Prostate gland (tissue), 2 donors: ENCODE data around the gene ZNF471. TPM values are rescaled to one million over a fixed set of nuclear protein-coding genes. Genes with fewer than 3 reads are reported as not detected.

Experiments
- DNase-seq: peaks from one replicate; pipeline ENCODE4 v3.0.0-alpha.2; 2019; ENCODE audit warnings: low spot score
- H3K27ac ChIP-seq, 2 donors: fragments of 200-600 bp; sonication (generic); 2 replicates each; pipeline ENCODE4 v1.5.1; 2017 to 2019
- H3K27me3 ChIP-seq: fragments of 200-600 bp; sonication (generic); replicated peaks from 2 replicates; pipeline ENCODE4 v1.5.1; 2019; ENCODE audit not compliant: insufficient read depth
- H3K36me3 ChIP-seq, 2 donors: fragments of 200-600 bp; sonication (generic); 1 replicate in 1 of 2; 2 replicates in 1 of 2; pipeline versions ENCODE4 v1.5.1 to v1.8.1; 2017 to 2019
- H3K4me1 ChIP-seq: fragments of 200-600 bp; sonication (generic); replicated peaks from 2 replicates; pipeline ENCODE4 v1.5.1; 2019
- H3K4me3 ChIP-seq, 2 donors: fragments of 200-600 bp; sonication (generic); 2 replicates each; pipeline ENCODE4 v1.5.1; 2017 to 2019
- H3K9me3 ChIP-seq: fragments of 200-600 bp; sonication (generic); 2 replicates; pipeline ENCODE4 v1.5.1; 2017
- POLR2A ChIP-seq: fragments of 450-650 bp; IDR thresholded peaks from one replicate; pipeline ENCODE4 v1.6.1; 2016; ENCODE audit warnings: antibody characterized with exemption, mild to moderate bottlenecking
- POLR2AphosphoS5 ChIP-seq: sonication (generic); formaldehyde crosslinking; IDR thresholded peaks from one replicate; pipeline ENCODE4 v1.6.1; 2017; ENCODE audit warnings: antibody characterized with exemption
- WGBS: methylation state at CpG from one replicate; pipeline ENCODE4 v1.1.5; 2018; 5-methylcytosine and 5-hydroxymethylcytosine counted together
- intact Hi-C: fragments of 100-400 bp; cut with DNase I; formaldehyde crosslinking; loops from one replicate; pipeline ENCODE4 v1.14.2; 2022
- total RNA-seq, 2 donors: library from RNA; depleted of rRNA; stranded (reverse); fragments of >200 nt; gene quantifications; one replicate each; pipeline ENCODE4 v1.1.0, GENCODE V29; 2016
- TF ChIP-seq, protein P1 (sequence below), 4 experiments: fragments of 200-600 bp in 2 of 4; fragments of 450-650 bp in 2 of 4; sonication (generic) in 2 of 4; IDR thresholded peaks; 1 replicate in 3 of 4; 2 replicates in 1 of 4; pipeline ENCODE4 v1.5.1; 2016 to 2019; ENCODE audit warnings: antibody characterized with exemption in 4 of 4, mild to moderate bottlenecking in 2 of 4, moderate library complexity in 2 of 4

Gene ZNF471
- total RNA-seq, 2 donors from 2014 or later, result 4.9 to 8.8 TPM

DNA sequence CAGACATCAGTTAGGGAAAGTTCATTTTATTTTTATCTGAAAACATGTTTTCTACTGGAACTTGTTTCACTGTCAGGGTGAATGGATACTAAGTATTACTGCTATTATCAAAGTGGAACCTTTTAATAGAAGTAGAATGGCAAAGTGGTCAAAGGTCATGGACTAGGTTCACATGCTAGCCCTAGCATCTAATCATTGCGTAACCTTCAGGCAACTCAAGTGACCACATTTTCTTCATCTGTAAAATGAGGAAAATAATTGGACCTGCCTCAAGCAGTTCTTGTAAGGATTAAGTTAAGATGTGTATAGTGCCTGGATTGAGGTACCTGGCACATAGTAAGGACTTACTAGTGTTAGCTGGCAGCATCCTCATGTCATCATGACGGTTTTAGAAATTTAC lies 36.1 kb downstream of the ZNF471 start:
- no peaks in the 10 kb centered on the region for H3K27me3 ChIP-seq
- H3K36me3 ChIP-seq, result peaks cover 0 to 8% of the 10 kb centered on the region in 2 donors
- no peak for DNase-seq
- WGBS, result 96% methylated on average over 2 of the region's 2 CpGs
- intact Hi-C loops, result no loop called here
- TF ChIP-seq POLR2A, result no peak
- TF ChIP-seq, protein P1, sequence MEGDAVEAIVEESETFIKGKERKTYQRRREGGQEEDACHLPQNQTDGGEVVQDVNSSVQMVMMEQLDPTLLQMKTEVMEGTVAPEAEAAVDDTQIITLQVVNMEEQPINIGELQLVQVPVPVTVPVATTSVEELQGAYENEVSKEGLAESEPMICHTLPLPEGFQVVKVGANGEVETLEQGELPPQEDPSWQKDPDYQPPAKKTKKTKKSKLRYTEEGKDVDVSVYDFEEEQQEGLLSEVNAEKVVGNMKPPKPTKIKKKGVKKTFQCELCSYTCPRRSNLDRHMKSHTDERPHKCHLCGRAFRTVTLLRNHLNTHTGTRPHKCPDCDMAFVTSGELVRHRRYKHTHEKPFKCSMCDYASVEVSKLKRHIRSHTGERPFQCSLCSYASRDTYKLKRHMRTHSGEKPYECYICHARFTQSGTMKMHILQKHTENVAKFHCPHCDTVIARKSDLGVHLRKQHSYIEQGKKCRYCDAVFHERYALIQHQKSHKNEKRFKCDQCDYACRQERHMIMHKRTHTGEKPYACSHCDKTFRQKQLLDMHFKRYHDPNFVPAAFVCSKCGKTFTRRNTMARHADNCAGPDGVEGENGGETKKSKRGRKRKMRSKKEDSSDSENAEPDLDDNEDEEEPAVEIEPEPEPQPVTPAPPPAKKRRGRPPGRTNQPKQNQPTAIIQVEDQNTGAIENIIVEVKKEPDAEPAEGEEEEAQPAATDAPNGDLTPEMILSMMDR (IDR thresholded peaks at IDR 0.05), result no peak
- TF ChIP-seq POLR2AphosphoS5, result no peak
- no peak overlapping the region for H3K27ac ChIP-seq
- H3K4me1 ChIP-seq, result no peaks in the 10 kb centered on the region
- no peak overlapping the region for H3K4me3 ChIP-seq
- H3K9me3 ChIP-seq, result peaks cover 4% of the 10 kb centered on the region

DNA sequence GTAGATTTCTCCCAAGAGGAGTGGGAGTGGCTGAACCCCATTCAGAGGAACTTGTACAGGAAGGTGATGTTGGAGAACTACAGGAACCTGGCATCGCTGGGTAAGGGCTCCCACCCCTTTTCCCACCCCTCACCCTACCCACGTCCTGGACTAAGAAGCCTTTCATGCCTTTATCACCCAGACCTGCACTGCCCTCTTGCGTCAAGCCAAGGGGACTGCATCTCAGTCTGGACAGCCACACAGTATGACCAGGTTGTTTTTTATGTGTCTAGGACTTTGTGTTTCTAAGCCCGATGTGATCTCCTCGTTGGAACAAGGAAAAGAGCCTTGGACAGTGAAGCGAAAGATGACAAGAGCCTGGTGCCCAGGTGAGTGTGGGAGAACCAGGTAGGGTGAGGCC lies 39.9 kb downstream of the ZNF471 start:
- H3K36me3 ChIP-seq, result peaks cover 12 to 30% of the 10 kb centered on the region in 2 donors
- intact Hi-C loops, result no loop called here
- no peaks in the 10 kb centered on the region for H3K4me1 ChIP-seq
- H3K4me3 ChIP-seq, result no peak overlapping the region
- TF ChIP-seq POLR2AphosphoS5 (no peak), POLR2A (no peak)
- TF ChIP-seq, protein P1 (IDR thresholded peaks at IDR 0.05), result no peak
- no peak for DNase-seq
- no peaks in the 10 kb centered on the region for H3K27me3 ChIP-seq
- H3K27ac ChIP-seq, result no peak overlapping the region
- peaks cover 4% of the 10 kb centered on the region for H3K9me3 ChIP-seq
- 53% methylated on average over 6 of the region's 6 CpGs for WGBS

DNA sequence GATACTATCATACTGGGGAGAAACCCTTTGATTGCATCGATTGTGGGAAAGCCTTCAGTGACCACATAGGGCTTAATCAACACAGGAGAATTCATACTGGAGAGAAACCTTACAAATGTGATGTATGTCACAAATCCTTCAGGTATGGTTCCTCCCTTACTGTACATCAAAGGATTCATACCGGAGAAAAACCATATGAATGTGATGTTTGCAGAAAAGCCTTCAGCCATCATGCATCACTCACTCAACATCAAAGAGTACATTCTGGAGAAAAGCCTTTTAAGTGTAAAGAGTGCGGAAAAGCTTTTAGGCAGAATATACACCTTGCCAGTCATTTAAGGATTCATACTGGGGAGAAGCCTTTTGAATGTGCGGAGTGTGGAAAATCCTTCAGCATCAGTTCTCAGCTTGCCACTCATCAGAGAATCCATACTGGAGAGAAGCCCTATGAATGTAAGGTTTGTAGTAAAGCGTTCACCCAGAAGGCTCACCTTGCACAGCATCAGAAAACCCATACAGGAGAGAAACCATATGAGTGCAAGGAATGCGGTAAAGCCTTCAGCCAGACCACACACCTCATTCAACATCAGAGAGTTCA lies 46.7 kb downstream of the ZNF471 start:
- peaks cover 12 to 26% of the 10 kb centered on the region in 2 donors for H3K36me3 ChIP-seq
- peaks cover 14% of the 10 kb centered on the region for H3K9me3 ChIP-seq
- 91% methylated on average over 6 of the region's 6 CpGs for whole genome bisulfite sequencing
- H3K4me1 ChIP-seq, result no peaks in the 10 kb centered on the region
- no peaks in the 10 kb centered on the region for H3K27me3 ChIP-seq
- no peak overlapping the region for H3K4me3 ChIP-seq
- intact Hi-C loops, result no loop called here
- no peak overlapping the region for H3K27ac ChIP-seq
- no peak for DNase-seq
- TF ChIP-seq POLR2A, result no peak
- no peak for TF ChIP-seq POLR2AphosphoS5
- TF ChIP-seq, protein P1 (IDR thresholded peaks at IDR 0.05), result no peak

DNA sequence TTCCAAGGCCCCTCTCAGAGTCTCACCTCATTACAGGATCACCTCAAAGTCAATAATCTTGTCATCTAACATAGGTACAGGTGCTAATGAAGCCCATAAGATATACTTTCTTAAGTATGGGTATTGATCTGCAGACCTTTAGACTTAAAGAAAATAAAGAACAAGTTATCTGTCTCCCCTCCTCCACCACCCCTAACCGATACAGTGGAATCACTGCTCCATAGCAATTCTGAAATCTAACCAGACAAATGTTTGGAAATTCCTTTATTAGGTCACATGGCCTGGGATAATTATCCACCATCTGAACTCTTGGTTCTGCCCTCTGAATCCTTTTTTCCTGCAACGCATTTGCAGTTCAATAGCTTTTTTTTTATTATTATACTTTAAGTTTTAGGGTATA lies 55.1 kb downstream of the ZNF471 start:
- no peak for TF ChIP-seq POLR2A
- TF ChIP-seq, protein P1 (IDR thresholded peaks at IDR 0.05), result no peak
- TF ChIP-seq POLR2AphosphoS5, result no peak
- no peak for DNase-seq
- H3K27me3 ChIP-seq, result no peaks in the 10 kb centered on the region
- H3K36me3 ChIP-seq, result no peaks in the 10 kb centered on the region
- H3K27ac ChIP-seq, result no peak overlapping the region
- H3K4me3 ChIP-seq, result no peak overlapping the region
- H3K4me1 ChIP-seq, result no peaks in the 10 kb centered on the region
- intact Hi-C loops, result no loop called here
- H3K9me3 ChIP-seq, result peaks cover 14% of the 10 kb centered on the region
- WGBS, result 97% methylated on average over 2 of the region's 2 CpGs

DNA sequence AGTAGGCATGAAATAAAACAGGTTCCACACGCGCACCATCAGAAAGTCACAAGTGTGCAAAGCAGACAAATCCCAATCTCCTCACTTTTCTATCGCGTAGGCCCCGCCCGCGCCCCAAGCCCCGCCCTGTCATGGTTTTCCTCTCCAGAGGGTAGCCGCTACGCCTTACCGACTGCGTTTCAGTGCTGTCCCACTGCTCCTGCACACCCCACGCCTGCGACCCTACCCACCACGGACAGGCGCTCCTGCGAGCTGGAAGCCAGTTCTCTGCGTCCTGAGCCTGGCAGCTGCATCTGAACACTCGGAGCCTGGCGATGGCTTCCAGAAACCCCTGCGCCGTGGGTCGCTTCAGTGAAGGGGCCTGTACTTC lies 59.2 kb downstream of the ZNF471 start:
- Histone ChIP-seq H3K4me3 (peak overlapping the region; percentile 70 to 87), H3K27ac (peak overlapping the region; percentile 69 to 78), H3K27me3 (no peaks in the 10 kb centered on the region), H3K4me1 (no peaks in the 10 kb centered on the region), H3K36me3 (peaks cover 0 to 10% of the 10 kb centered on the region in 2 donors), H3K9me3 (peaks cover 7% of the 10 kb centered on the region)
- peak; percentile 22 for DNase-seq
- intact Hi-C loops, result loop anchor here (1.0 kb wide), 1 partner anchor 29 kb away; the partner anchor contains the start of gene ZFP28
- under 1% methylated on average over 18 of the region's 23 CpGs for WGBS
- TF ChIP-seq POLR2AphosphoS5, result no peak
- no peak for TF ChIP-seq POLR2A
- TF ChIP-seq, protein P1 (IDR thresholded peaks at IDR 0.05), result no peak
